Measurements from ENCODE around the gene LMX1B.

The LMX1B gene

GRCh38 chr9:126584611-126585010, 29.1 kb upstream of the LMX1B start:
- Histone ChIP-seq H3K9me3 (ENCODE audit: control insufficient read depth in 1 of 2, low read length in 2 of 2) (no peaks in the 10 kb centered on the region), H3K9ac (ENCODE audit: low read depth in 1 of 2, low read length in 2 of 2) (no peak overlapping the region), H3K4me3 (ENCODE audit: low read depth in 1 of 2, low read length in 2 of 2) (no peak overlapping the region), H3K36me3 (ENCODE audit: control insufficient read depth in 1 of 2, insufficient read depth in 2 of 2, low read length in 2 of 2) (no peaks in the 10 kb centered on the region), H3K4me1 (ENCODE audit: control insufficient read depth in 1 of 2, insufficient read depth in 2 of 2, low read length in 2 of 2) (no peaks in the 10 kb centered on the region), H3K27me3 (ENCODE audit: control insufficient read depth in 1 of 2, insufficient read depth in 2 of 2, low read length in 2 of 2) (peaks cover 15 to 19% of the 10 kb centered on the region in 2 donors), H3K27ac (ENCODE audit: low read depth, low read length) (no peak overlapping the region)

GRCh38 chr9:126586236-126586635, 27.5 kb upstream of the LMX1B start:
- Histone ChIP-seq H3K4me1 (ENCODE audit: control insufficient read depth in 1 of 2, insufficient read depth in 2 of 2, low read length in 2 of 2) (no peaks in the 10 kb centered on the region), H3K4me3 (ENCODE audit: low read depth in 1 of 2, low read length in 2 of 2) (no peak overlapping the region), H3K36me3 (ENCODE audit: control insufficient read depth in 1 of 2, insufficient read depth in 2 of 2, low read length in 2 of 2) (no peaks in the 10 kb centered on the region), H3K9me3 (ENCODE audit: control insufficient read depth in 1 of 2, low read length in 2 of 2) (no peaks in the 10 kb centered on the region), H3K27me3 (ENCODE audit: control insufficient read depth in 1 of 2, insufficient read depth in 2 of 2, low read length in 2 of 2) (peaks cover 15% of the 10 kb centered on the region in 2 donors), H3K9ac (ENCODE audit: low read depth in 1 of 2, low read length in 2 of 2) (no peak overlapping the region), H3K27ac (ENCODE audit: low read depth, low read length) (no peak overlapping the region)

- Histone ChIP-seq H3K4me3 (ENCODE audit: low read depth in 1 of 2, low read length in 2 of 2) (no peak overlapping the region), H3K4me1 (ENCODE audit: control insufficient read depth in 1 of 2, insufficient read depth in 2 of 2, low read length in 2 of 2) (no peaks in the 10 kb centered on the region), H3K36me3 (ENCODE audit: control insufficient read depth in 1 of 2, insufficient read depth in 2 of 2, low read length in 2 of 2) (no peaks in the 10 kb centered on the region), H3K27ac (ENCODE audit: low read depth, low read length) (no peak overlapping the region), H3K27me3 (ENCODE audit: control insufficient read depth in 1 of 2, insufficient read depth in 2 of 2, low read length in 2 of 2) (peaks cover 11 to 13% of the 10 kb centered on the region in 2 donors), H3K9ac (ENCODE audit: low read depth in 1 of 2, low read length in 2 of 2) (no peak overlapping the region), H3K9me3 (ENCODE audit: control insufficient read depth in 1 of 2, low read length in 2 of 2) (no peaks in the 10 kb centered on the region)
Observed at GRCh38 chr9:126587187-126588185, 26.2 kb upstream of the LMX1B start.

GRCh38 chr9:126588491-126589168, 25.1 kb upstream of the LMX1B start:
- peaks cover 3% of the 10 kb centered on the region in 2 donors for H3K27me3 ChIP-seq (ENCODE audit: control insufficient read depth in 1 of 2, insufficient read depth in 2 of 2, low read length in 2 of 2)
- H3K9ac ChIP-seq (ENCODE audit: low read depth in 1 of 2, low read length in 2 of 2), result no peak overlapping the region
- no peaks in the 10 kb centered on the region for H3K4me1 ChIP-seq (ENCODE audit: control insufficient read depth in 1 of 2, insufficient read depth in 2 of 2, low read length in 2 of 2)
- H3K36me3 ChIP-seq (ENCODE audit: control insufficient read depth in 1 of 2, insufficient read depth in 2 of 2, low read length in 2 of 2), result no peaks in the 10 kb centered on the region
- no peaks in the 10 kb centered on the region for H3K9me3 ChIP-seq (ENCODE audit: control insufficient read depth in 1 of 2, low read length in 2 of 2)
- no peak overlapping the region for H3K27ac ChIP-seq (ENCODE audit: low read depth, low read length)
- H3K4me3 ChIP-seq (ENCODE audit: low read depth in 1 of 2, low read length in 2 of 2), result no peak overlapping the region

GRCh38 chr9:126589349-126589748, 24.4 kb upstream of the LMX1B start:
- Histone ChIP-seq H3K9ac (ENCODE audit: low read depth in 1 of 2, low read length in 2 of 2) (no peak overlapping the region), H3K36me3 (ENCODE audit: control insufficient read depth in 1 of 2, insufficient read depth in 2 of 2, low read length in 2 of 2) (no peaks in the 10 kb centered on the region), H3K27ac (ENCODE audit: low read depth, low read length) (no peak overlapping the region), H3K4me1 (ENCODE audit: control insufficient read depth in 1 of 2, insufficient read depth in 2 of 2, low read length in 2 of 2) (no peaks in the 10 kb centered on the region), H3K4me3 (ENCODE audit: low read depth in 1 of 2, low read length in 2 of 2) (no peak overlapping the region), H3K27me3 (ENCODE audit: control insufficient read depth in 1 of 2, insufficient read depth in 2 of 2, low read length in 2 of 2) (peaks cover 0 to 3% of the 10 kb centered on the region in 2 donors), H3K9me3 (ENCODE audit: control insufficient read depth in 1 of 2, low read length in 2 of 2) (no peaks in the 10 kb centered on the region)

- Histone ChIP-seq H3K9me3 (ENCODE audit: control insufficient read depth in 1 of 2, low read length in 2 of 2) (peaks cover 0 to 2% of the 10 kb centered on the region in 2 donors), H3K4me3 (ENCODE audit: low read depth in 1 of 2, low read length in 2 of 2) (no peak overlapping the region), H3K4me1 (ENCODE audit: control insufficient read depth in 1 of 2, insufficient read depth in 2 of 2, low read length in 2 of 2) (no peaks in the 10 kb centered on the region), H3K27ac (ENCODE audit: low read depth, low read length) (no peak overlapping the region), H3K36me3 (ENCODE audit: control insufficient read depth in 1 of 2, insufficient read depth in 2 of 2, low read length in 2 of 2) (no peaks in the 10 kb centered on the region), H3K27me3 (ENCODE audit: control insufficient read depth in 1 of 2, insufficient read depth in 2 of 2, low read length in 2 of 2) (peaks cover 2 to 3% of the 10 kb centered on the region in 2 donors), H3K9ac (ENCODE audit: low read depth in 1 of 2, low read length in 2 of 2) (no peak overlapping the region)
Observed at GRCh38 chr9:126591083-126591482, 22.6 kb upstream of the LMX1B start.

GRCh38 chr9:126591922-126592321, 21.8 kb upstream of the LMX1B start:
- Histone ChIP-seq H3K9ac (ENCODE audit: low read depth in 1 of 2, low read length in 2 of 2) (no peak overlapping the region), H3K36me3 (ENCODE audit: control insufficient read depth in 1 of 2, insufficient read depth in 2 of 2, low read length in 2 of 2) (no peaks in the 10 kb centered on the region), H3K4me1 (ENCODE audit: control insufficient read depth in 1 of 2, insufficient read depth in 2 of 2, low read length in 2 of 2) (no peaks in the 10 kb centered on the region), H3K4me3 (ENCODE audit: low read depth in 1 of 2, low read length in 2 of 2) (no peak overlapping the region), H3K27me3 (ENCODE audit: control insufficient read depth in 1 of 2, insufficient read depth in 2 of 2, low read length in 2 of 2) (peaks cover 3 to 6% of the 10 kb centered on the region in 2 donors), H3K9me3 (ENCODE audit: control insufficient read depth in 1 of 2, low read length in 2 of 2) (peaks cover 0 to 5% of the 10 kb centered on the region in 2 donors), H3K27ac (ENCODE audit: low read depth, low read length) (no peak overlapping the region)

GRCh38 chr9:126592461-126592860, 21.3 kb upstream of the LMX1B start:
- peaks cover 3 to 6% of the 10 kb centered on the region in 2 donors for H3K27me3 ChIP-seq (ENCODE audit: control insufficient read depth in 1 of 2, insufficient read depth in 2 of 2, low read length in 2 of 2)
- no peak overlapping the region for H3K4me3 ChIP-seq (ENCODE audit: low read depth in 1 of 2, low read length in 2 of 2)
- H3K9ac ChIP-seq (ENCODE audit: low read depth in 1 of 2, low read length in 2 of 2), result no peak overlapping the region
- no peak overlapping the region for H3K27ac ChIP-seq (ENCODE audit: low read depth, low read length)
- no peaks in the 10 kb centered on the region for H3K4me1 ChIP-seq (ENCODE audit: control insufficient read depth in 1 of 2, insufficient read depth in 2 of 2, low read length in 2 of 2)
- no peaks in the 10 kb centered on the region for H3K36me3 ChIP-seq (ENCODE audit: control insufficient read depth in 1 of 2, insufficient read depth in 2 of 2, low read length in 2 of 2)
- peaks cover 0 to 5% of the 10 kb centered on the region in 2 donors for H3K9me3 ChIP-seq (ENCODE audit: control insufficient read depth in 1 of 2, low read length in 2 of 2)

GRCh38 chr9:126595982-126596381, 17.7 kb upstream of the LMX1B start:
- Histone ChIP-seq H3K27ac (ENCODE audit: low read depth, low read length) (no peak overlapping the region), H3K36me3 (ENCODE audit: control insufficient read depth in 1 of 2, insufficient read depth in 2 of 2, low read length in 2 of 2) (no peaks in the 10 kb centered on the region), H3K9me3 (ENCODE audit: control insufficient read depth in 1 of 2, low read length in 2 of 2) (peaks cover 0 to 5% of the 10 kb centered on the region in 2 donors), H3K27me3 (ENCODE audit: control insufficient read depth in 1 of 2, insufficient read depth in 2 of 2, low read length in 2 of 2) (peaks cover 0 to 6% of the 10 kb centered on the region in 2 donors), H3K4me3 (ENCODE audit: low read depth in 1 of 2, low read length in 2 of 2) (no peak overlapping the region), H3K4me1 (ENCODE audit: control insufficient read depth in 1 of 2, insufficient read depth in 2 of 2, low read length in 2 of 2) (no peaks in the 10 kb centered on the region), H3K9ac (ENCODE audit: low read depth in 1 of 2, low read length in 2 of 2) (no peak overlapping the region)

- Histone ChIP-seq H3K36me3 (ENCODE audit: control insufficient read depth in 1 of 2, insufficient read depth in 2 of 2, low read length in 2 of 2) (no peaks in the 10 kb centered on the region), H3K4me3 (ENCODE audit: low read depth in 1 of 2, low read length in 2 of 2) (no peak overlapping the region), H3K4me1 (ENCODE audit: control insufficient read depth in 1 of 2, insufficient read depth in 2 of 2, low read length in 2 of 2) (no peaks in the 10 kb centered on the region), H3K9me3 (ENCODE audit: control insufficient read depth in 1 of 2, low read length in 2 of 2) (peaks cover 0 to 5% of the 10 kb centered on the region in 2 donors), H3K9ac (ENCODE audit: low read depth in 1 of 2, low read length in 2 of 2) (no peak overlapping the region), H3K27me3 (ENCODE audit: control insufficient read depth in 1 of 2, insufficient read depth in 2 of 2, low read length in 2 of 2) (peaks cover 4 to 6% of the 10 kb centered on the region in 2 donors), H3K27ac (ENCODE audit: low read depth, low read length) (no peak overlapping the region)
Observed at GRCh38 chr9:126599047-126599650, 14.6 kb upstream of the LMX1B start.
